SKM-1 (cell line): Measurements from ENCODE around the gene CIBAR2.

Experiments used
- DNase-seq: peaks from one replicate; lab custom pipeline; 2025; ENCODE audit not compliant: unreplicated experiment; lab: John Stamatoyannopoulos, UW

CIBAR2 gene

DNA sequence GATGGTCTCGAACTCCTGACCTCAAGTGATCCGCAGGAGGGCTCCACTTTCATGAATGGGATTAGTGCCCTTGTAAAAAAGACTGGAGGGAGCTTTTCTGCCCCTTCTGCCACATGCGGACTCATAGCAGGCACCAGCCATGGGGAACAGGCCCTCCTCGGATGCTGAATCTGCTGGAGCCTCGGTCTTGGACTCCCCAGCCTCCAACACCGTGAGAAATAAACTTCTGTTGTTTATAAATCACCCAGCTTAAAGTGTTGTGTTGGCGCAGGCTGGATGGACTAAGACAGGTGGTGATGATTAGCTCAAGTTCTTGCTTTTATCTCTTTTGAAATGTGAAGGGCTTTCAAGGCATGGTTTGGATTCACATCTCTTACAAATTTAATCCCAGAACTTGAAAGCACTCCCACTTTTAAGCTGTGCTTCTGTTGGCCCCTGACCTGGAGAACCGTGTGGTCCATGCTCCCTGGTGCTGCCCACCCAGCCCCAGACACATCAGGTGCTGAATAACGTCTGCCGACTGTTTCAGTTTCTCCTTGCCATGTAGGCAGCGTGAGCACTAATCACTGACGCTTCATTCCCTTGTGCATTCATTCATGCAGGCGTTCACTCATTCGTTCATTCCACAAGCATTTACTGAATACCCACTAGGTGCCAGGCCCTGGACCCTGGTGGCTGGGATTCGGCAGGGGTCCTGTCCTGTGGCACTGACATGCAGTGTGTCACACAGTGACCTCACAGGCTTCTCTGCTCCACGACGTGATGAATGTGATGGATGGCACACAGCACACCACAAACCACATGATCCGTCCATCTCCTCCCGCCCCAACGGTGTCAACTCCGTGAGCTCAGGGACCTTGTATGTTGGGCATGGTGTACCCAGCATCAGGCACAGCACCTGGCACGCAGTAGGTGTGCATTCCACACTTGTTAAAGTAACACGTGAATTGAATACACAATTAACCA, 8.9 kb downstream of the CIBAR2 start:
- no peak for DNase-seq

DNA sequence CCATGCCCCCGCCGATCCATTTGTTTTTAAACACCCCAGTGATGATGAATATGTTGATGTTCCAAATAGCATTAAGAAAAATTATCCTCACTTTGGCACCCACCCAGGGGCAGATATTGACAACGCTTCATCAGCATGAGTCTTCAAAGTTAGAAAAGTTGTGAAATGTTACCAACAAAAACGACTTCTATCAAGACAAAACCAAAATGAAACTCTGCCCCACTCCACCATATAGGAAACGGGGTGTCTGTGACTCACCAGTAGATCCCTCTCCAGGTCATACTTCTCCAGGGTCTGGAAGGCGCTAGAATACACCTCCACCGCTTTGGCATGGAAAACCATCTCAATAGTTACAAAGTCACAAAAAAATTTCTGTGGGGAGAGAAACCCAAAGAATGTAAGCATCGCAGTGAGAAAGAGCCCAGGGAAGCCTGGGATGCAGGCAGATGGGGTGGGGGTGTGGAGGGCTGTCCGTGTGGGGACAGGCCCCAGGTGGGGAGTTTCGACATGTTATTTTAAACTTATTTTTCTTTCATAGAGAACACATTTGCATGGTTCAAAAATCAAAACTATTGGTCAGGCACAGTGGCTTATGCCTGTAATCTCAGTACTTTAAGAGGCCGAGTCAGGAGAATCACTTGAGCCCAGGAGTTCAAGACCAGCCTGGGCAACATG, 10.2 kb downstream of the CIBAR2 start:
- DNase-seq: no peak

DNA sequence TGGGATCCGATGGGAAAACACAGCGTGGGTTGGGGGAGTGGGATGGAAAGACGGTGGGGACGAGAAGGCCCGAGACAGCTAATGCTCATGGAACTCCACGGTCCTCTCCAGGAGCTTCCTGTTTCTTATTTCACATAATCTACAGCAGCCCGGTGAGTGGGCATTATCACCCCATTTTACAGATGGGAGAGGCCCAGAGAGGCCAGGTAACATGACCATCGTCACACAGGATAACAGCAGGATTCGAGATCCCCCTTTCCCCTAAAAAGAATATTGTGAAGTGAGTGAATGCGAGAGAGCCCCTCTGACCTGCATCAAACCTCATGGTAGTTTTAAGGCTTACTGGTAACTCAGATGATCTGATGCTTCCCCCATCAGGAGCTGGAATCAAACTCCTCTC, 12.0 kb downstream of the CIBAR2 start:
- DNase-seq: no peak

DNA sequence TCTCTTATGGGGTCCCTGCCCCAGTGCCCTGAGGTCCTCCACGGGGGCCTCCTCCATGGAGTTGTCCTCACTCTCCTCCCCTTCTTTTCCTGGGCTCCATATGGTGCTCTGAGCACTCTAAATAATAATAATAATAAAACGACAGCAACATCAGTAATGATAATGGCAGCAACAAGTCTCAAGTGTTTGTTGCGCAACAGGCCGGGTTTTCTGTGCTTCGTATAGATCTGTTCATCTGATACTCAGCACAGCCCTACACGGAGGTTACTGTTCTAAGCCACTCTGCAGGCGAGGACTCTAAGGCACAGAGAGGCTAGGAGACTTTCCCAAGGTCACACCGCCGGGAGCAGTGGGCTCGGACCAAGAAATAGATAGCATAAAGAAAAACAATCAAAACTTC, 13.7 kb downstream of the CIBAR2 start:
- no peak for DNase-seq

DNA sequence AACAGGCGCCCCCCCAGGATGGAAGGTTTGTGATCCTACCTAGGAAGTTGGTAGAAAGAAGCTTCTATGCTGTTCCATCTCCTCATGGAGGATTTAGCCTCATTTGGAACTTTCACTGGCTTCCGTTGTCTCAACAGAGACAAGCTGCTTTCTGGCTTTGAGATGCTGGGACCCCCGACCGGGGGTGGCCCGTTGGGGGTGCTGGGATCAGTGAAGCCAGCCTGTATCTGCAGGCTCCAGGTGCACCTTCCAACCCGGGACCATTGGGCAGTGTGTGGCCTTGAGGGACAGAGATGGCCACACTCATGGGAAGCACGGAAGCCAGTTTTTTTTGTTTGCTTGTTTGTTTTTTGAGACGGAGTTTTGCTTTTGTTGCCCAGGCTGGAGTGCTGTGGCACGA, 15.4 kb downstream of the CIBAR2 start:
- DNase-seq: no peak

DNA sequence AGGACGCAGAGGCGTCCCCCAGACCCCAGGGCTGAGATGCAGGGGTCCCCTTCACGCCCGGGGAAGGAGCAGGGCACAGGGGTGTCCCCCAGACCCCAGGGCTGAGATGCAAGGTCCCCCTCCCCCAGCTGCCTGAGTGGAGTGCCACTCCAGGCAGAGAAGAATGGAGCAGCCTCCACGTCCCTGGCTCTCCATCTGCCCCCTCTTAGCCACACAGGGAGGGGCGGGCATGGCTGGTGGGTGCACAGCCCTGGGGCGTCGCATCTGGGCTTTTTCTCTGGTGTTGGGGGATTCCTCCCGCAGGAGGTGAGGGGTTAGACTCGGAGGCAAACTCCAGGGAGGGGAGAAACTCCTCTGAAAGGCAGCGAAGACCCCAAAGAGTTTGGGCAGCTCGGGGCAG, 17.5 kb downstream of the CIBAR2 start:
- DNase-seq: no peak

DNA sequence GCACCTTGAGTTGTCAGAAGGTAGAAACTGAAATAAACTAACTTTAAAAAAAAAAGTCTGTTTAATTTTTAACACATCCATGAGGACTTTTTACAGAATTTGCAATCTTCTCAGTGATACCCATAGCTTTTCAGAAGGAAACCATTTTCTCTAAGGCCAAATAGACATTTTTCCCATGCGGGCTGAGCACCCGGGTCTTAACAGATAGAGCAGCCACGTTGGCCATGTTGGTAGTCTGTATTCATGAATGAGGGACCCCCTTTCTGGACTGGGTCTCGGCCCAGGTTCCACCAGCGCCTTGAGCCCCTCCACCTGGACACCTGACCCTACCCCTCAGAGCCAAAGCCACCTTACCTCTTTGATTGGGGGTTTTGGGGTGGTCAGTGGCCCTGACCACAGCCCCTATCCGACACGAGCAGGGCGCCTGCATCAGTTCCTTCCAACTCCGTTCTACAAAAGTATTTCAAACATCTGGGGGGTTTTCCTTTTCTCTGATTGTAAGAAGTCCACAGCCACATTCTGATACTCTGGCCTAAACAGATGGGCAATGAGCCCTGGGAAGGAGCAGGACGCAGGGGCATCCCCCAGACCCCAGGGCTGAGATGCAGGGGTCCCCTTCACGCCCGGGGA, 18.0 kb downstream of the CIBAR2 start:
- DNase-seq: no peak

DNA sequence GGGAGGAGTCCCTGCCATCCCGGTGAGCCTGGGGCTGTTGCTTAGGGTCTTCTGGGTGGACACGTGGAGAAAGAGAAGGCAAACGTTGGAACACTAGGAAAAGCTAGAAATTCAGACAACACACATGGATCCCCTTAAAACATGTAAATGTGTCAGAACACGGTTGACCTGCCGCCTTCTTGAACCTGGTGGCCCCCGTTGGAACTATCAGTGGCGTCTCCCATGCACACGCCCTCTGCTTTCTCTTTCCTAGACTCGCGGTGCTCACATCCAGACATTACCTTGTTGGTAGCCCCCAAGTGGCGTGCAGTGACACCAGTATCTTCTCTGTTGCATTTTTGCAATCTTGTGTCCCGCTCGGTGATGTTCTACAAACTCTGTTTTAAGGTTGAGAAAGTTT, 18.6 kb downstream of the CIBAR2 start:
- DNase-seq: no peak

DNA sequence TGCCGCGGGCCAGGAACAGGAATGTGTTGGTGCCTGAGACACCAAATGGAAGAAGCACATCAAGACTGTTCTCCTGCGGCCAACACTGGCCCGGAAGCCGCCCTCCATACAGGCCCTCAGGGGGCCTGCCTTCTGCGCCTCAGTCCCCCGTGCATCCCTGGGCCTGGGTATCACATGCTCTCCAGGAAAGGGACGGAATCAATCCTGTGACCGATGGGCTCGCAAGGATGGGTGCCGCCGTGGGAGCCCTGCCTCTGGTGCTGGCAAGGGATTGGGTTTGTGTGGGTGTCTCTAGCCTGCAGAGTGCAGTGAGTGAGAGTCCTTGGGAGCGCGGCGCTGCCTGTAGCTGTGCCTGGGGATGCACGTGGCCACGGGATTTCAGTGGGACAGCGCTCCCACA, 19.4 kb downstream of the CIBAR2 start:
- DNase-seq: no peak

DNA sequence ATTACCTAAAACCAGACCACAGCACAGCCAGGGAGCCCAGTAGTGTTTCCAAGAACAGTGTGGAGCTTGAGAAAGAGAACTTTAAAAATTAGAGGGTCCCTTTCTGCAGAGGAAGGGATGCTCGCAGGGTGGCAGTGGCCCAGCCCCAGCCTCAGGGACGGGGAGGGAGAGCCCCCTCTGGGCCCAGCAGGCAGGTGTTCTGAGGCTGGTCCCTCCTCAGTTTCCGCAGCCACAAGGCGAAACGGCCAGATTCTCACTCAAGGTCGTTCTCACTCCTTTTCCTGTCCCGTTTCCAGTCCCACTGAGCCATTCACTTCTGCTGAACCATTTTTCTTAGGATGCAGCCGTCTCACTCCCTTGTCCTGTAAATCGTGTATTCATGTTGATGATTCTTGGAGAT, 20.0 kb downstream of the CIBAR2 start:
- no peak for DNase-seq

DNA sequence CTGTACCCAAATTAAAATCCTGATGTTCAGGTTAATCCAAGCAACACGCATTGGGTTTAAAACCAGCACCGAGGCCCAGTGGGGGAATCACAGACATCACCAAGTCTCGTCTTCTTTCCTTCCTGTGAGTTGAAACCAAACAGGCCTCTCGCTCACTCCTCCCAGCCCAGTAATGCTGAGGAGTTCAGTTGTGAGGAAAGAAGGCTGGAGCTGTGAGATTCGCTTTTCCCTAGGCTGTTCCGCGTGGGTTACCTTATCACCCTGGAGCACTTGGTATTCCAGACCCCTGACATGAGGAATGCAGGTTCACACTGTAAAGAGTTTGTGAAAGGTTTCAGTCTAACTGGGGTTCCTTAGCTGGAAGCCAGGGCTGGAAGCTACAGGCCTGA, 20.8 kb downstream of the CIBAR2 start:
- DNase-seq: no peak

DNA sequence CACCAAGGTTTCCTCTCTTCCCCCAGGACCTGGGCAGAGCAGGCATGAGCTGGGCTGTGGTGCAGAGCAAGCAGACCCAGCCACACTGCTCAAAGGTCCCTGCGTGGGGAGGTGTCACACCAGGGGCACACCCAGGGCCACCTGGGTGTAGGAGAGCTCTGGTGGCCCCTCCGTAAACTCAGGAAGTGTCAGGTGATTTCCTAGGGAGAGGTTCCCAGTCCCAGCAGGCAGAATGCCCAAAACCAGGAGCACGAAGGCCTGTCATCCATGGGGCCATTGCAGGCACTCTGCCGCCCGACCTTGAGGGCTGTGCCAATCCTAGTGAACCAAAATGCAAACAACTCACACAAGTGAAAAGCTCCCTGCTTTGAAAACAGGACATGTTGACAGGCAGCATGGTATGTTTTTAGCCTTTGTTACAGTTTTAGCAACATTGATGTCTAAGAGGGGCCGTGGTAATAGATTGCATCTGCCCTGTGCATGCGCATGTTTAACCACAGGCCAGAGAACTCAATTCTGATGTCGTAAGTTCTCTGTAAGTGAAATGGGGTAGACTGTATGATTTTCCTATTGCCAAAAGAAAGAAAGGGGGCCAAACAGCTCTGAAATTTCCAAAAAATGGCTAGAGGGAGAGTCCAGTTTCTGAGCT, 21.3 kb downstream of the CIBAR2 start:
- no peak for DNase-seq

DNA sequence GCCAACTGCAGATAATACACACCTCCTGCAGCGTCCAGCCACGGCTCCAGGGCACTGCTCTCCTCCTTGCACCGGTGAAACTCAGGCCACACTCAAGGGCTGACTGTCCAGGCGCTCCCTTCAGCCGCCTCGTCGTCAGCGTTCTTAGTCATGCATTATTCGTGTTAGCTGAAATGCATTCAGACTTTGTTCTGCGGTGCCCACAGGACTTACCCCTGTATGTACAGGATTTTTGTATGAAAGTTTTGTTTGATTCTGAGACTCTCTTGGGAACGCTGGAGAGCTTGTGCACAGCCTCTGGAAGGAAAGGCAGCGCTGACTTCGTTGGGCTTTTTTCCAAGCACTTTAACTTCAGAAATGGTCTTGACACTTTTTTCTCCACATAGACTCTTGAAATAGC, 22.1 kb downstream of the CIBAR2 start:
- DNase-seq: no peak

DNA sequence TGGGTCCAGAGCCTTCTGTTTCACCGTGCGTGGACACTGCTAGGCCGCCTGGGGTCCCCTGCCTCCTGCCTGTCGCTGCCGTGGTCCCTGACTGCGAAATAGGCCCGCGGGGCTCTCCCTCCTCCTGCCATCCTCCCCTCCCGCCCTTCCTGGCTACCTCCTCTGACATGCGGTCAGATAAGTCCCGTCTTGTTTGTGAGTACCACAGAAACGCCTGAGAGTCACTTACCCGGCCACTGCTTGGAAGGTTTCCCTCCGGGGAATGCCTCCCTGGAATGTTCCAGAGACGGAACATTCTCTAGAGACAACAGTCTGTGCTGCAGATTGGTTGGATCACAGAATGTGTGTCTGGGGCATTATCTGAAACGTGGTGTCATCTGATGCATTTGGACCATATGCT, 22.7 kb downstream of the CIBAR2 start:
- DNase-seq: no peak

DNA sequence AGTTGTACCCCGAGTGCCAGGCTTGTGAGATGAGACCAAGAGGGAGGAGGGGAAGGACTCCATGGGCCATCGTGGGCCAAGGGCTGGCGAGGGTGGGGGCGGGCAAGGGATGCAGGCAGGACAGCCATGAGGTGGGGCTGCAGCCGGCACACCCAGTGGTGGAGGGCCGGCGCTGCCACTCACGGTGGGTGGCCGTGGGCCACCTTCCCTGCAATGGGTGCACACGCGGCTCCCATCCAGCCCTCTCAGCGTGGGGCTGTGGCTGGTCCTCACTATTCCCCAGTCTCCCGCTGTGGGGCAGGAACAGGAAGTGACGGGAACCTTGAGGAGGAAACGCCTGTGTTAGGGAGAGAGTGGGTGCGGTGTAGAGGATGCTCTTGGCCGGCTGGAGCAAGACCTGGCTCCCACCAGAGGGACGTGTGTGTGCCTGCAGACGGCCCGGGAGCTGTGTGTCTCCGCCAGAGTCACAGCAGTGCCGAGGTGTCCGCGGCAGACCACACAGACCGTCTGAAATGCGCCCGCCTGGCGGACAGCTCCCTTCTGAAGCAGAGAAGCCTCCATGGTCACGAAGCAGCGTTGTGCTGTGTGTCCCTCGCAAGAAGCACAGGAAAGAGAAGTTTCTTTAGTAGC, 23.6 kb downstream of the CIBAR2 start:
- no peak for DNase-seq

DNA sequence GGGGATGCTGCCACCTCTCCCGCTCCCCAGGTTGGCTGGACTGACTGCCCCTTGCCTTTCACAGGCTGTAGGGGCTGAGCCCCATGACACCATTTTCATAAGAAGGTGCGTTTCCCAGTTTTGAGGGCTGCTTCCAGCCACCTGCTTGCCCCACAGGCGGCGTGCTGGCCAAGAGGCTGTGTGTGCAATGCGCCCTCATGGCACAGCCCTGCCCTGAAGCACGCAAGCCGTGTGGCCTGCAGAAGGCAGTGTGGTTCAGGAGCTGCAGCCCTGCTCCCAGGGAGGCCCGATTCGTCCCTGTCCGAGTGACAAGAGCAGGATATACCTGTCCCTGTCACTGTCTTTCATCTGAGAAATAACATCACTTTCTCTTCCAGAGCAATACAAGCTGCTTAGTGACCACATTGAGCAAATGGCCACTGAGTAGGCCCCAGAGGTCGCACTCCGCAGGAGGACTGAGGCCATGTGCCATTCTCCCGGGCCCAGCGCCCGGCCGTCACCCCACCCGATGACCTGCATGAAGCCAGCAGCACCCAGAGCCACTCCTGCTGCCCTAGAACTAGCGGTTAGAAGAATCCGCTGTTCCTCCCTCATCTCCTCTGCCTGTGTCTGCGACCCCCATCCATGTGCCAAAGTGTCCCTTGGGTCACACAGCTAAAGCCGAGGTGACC, 24.2 kb downstream of the CIBAR2 start:
- DNase-seq: no peak

DNA sequence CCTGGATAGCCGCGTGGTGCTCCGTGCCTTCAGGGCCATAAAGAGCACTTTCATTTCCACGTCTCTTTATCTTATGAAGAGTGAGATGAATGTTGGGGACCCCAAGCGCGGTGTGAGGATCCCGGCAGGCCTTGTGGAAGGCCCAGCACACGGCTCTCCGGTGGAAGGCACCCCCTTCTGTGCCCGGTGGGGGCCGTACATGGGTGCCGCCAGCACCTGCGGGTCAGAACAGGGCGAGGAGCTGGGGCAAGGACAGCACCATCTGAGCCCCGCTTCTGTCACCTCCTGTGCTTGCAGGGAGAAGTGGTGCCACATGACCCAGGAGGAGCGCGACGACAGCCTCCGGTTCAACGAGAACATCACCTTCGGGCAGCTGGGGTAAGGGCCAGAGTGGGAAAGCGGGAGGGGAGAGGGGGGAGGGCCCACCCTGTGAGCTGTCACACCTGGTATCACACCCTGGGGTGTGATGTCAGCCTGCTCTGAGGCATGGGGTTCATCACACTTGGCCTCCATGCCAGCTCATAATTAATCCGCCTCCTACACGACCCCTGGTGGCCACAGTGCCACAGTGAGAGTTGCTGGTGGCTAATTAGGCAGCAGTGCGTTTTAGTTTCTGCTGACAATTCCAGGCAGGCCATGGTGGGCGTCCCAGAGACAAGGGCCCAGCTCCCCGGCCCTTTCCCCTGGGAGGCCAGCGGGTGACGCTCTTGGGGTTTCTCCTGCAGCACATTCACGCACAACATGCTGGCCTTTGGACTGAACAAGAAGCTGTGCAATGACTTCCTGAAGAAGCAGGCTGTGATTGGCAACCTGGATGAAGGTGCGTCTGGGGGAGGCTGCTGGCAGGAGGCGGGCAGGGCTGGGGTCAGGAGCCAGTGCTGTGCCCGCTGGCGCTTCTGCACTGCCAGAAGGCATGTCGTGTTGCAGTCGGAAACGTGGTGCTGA, 25.7 kb downstream of the CIBAR2 start:
- DNase-seq: peak; percentile 17

DNA sequence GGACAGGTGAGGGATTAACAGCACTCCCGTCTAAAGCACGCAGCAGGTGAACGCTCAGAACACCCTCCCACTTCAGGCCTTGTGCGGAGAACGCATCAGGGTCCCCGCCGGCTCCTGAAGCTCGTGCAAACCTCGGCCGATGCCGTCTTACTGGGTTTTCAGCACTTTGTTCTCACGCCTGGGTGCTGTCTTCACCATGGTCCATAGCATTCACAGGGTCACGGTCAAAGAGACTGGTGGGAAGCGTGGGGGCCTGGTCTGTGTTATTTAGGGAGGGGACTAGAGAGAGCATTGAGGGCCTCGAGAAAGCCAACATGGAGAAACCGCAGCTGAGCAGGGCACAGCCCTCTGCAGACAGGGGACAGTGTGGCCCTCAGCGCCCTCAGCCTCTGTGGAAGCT, 26.6 kb downstream of the CIBAR2 start:
- DNase-seq: no peak

DNA sequence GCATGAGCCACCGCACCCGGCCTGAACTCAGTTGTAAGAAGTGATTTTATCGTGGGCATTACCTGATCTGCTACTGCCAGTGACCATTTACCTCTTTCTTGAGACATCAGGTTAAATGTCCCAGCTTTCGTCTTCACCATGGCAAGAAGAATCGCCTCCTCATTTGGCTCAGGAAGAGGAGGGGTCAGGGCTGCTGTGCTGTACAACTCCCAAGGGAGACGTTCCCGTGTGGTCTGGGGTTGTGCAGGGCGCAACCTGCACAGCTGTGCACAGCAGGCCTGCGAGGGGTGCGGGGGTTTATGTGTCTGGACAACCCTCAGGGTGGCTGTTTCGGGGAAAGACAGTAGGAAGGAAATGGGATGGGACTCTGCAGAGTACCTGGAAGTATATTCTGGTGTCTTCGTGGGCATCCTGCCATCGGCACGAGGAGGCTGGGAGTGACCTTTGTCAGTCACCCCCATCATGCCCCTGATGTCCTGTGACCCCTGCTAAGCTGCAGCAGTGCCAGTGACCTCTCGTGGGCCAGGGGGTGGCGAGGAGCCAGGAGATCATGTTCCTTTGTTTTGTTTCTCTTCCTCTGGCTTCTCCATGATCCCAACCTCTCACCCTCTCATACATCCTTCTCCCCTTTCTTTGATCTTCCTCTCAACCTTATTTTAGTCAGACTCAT, 27.3 kb downstream of the CIBAR2 start:
- no peak for DNase-seq
